GM12878 (cell line): ENCODE results near the gene TTLL8. TPM values are rescaled to one million over a fixed set of nuclear protein-coding genes. Genes with fewer than 3 reads are reported as not detected.

Experiments
- ATAC-seq: fragments of 200-7000 bp; cut with Tn5 transposase; 3 replicates; pipeline ENCODE4 v1.9.1; 2020; ENCODE audit warnings: mild to moderate bottlenecking, moderate library complexity
- BruUV-seq: library from RNA; stranded (reverse); fragments of 400-500 nt; replicated peaks from 2 replicates; lab custom pipeline; 2021; lab: Mats Ljungman, UMichigan
- CTCF ChIA-PET: fragments of 300-600 bp; sonication (Branson Sonifier 250); formaldehyde crosslinking; extraction: SDS; loops from one replicate; lab custom pipeline; 2021; ENCODE audit warnings: inconsistent platforms; lab: Yijun Ruan, JAX
- POLR2A ChIA-PET: fragments of 350-600 bp; formaldehyde crosslinking; extraction: SDS; loops from one replicate; lab custom pipeline; 2021; ENCODE audit warnings: inconsistent platforms; lab: Charles Lee
- RAD21 ChIA-PET: fragments of 300-600 bp; sonication (Branson Sonifier 250); formaldehyde crosslinking; loops from one replicate; lab custom pipeline; 2023; ENCODE audit warnings: antibody characterized with exemption; ENCODE audit not compliant: unreplicated experiment; lab: Charles Lee
- SMC1A ChIA-PET: fragments of 300-600 bp; sonication (Branson Sonifier 250); formaldehyde crosslinking; loops from one replicate; lab custom pipeline; 2023; ENCODE audit not compliant: unreplicated experiment, uncharacterized antibody; lab: Charles Lee
- DNase-seq: peaks from one replicate; pipeline ENCODE4 v3.0.0-alpha.2; 2011; ENCODE audit warnings: low read depth, low spot score
- FAIRE-seq: peaks from 3 replicates; lab custom pipeline; 2011; peaks lifted over from hg19 to GRCh38; lab: Jason Lieb, UNC
- H2AFZ ChIP-seq: 2 replicates; pipeline ENCODE4 v1.6.0; 2011; ENCODE audit warnings: low read depth, low read length, control low read depth; ENCODE audit not compliant: control insufficient read depth
- H3K27ac ChIP-seq: 2 replicates; pipeline ENCODE4 v1.5.1; 2011; ENCODE audit warnings: control low read depth; ENCODE audit not compliant: control insufficient read depth, insufficient read depth
- H3K27me3 ChIP-seq, 2 experiments: replicated peaks in 1 of 2; 2 replicates each; pipeline versions ENCODE4 v1.6.0 to v1.6.1; 2011; ENCODE audit warnings: low read length in 1 of 2; ENCODE audit not compliant: control insufficient read depth in 2 of 2, insufficient read depth in 2 of 2
- H3K36me3 ChIP-seq, 2 experiments: 2 replicates each; pipeline ENCODE4 v1.5.1; 2011; ENCODE audit warnings: low read length in 1 of 2; ENCODE audit not compliant: control insufficient read depth in 2 of 2, insufficient read depth in 2 of 2
- H3K4me1 ChIP-seq: 2 replicates; pipeline ENCODE4 v1.6.1; 2011; ENCODE audit warnings: mild to moderate bottlenecking, low read length, moderate library complexity, mixed read lengths; ENCODE audit not compliant: control insufficient read depth, insufficient read depth
- H3K4me2 ChIP-seq: 2 replicates; pipeline ENCODE4 v1.6.0; 2011; ENCODE audit warnings: control low read depth; ENCODE audit not compliant: control insufficient read depth, insufficient read depth
- H3K4me3 ChIP-seq: fragments of 200-600 bp; sonication (generic); 2 replicates; pipeline ENCODE4 v1.5.1; 2016
- H3K79me2 ChIP-seq: 2 replicates; pipeline ENCODE4 v1.6.0; 2011; ENCODE audit warnings: low read length; ENCODE audit not compliant: control insufficient read depth, insufficient read depth
- H3K9ac ChIP-seq: 2 replicates; pipeline ENCODE4 v1.8.0; 2011; ENCODE audit warnings: low read length, control low read depth, mixed read lengths; ENCODE audit not compliant: control insufficient read depth, insufficient read depth
- H3K9me3 ChIP-seq: replicated peaks from 3 replicates; pipeline ENCODE4 v1.5.1; 2011; ENCODE audit warnings: mild to moderate bottlenecking, low read length; ENCODE audit not compliant: control insufficient read depth, insufficient read depth
- H4K20me1 ChIP-seq: 2 replicates; pipeline ENCODE4 v1.6.0; 2011; ENCODE audit not compliant: control insufficient read depth, insufficient read depth
- GABPA ChIP-seq: IDR thresholded peaks from 2 replicates; pipeline ENCODE4 v1.6.1; 2014; ENCODE audit warnings: antibody characterized with exemption, low read depth, mild to moderate bottlenecking, inconsistent platforms
- MEF2B ChIP-seq: fragments of 450-650 bp; IDR thresholded peaks from 2 replicates; pipeline ENCODE4 v1.6.1; 2018; ENCODE audit warnings: mild to moderate bottlenecking, moderate library complexity; ENCODE audit not compliant: partially characterized antibody, poor library complexity, severe bottlenecking
- MTA2 ChIP-seq: fragments of 450-650 bp; IDR thresholded peaks from 2 replicates; pipeline ENCODE4 v1.6.1; 2016; ENCODE audit warnings: low read depth, mild to moderate bottlenecking, moderate library complexity
- MYB ChIP-seq: fragments of 150-350 bp; IDR thresholded peaks from 2 replicates; pipeline ENCODE4 v1.6.1; 2014; ENCODE audit warnings: mild to moderate bottlenecking, low read depth, low read length, borderline replicate concordance
- PAX8 ChIP-seq: fragments of 450-650 bp; IDR thresholded peaks from 2 replicates; pipeline ENCODE4 v1.6.1; 2017; ENCODE audit warnings: mild to moderate bottlenecking, moderate library complexity
- POLR2AphosphoS5 ChIP-seq: IDR thresholded peaks from 2 replicates; pipeline ENCODE4 v1.6.1; 2011; ENCODE audit warnings: mild to moderate bottlenecking, low read length, inconsistent platforms
- SMC3 ChIP-seq: IDR thresholded peaks from 2 replicates; pipeline ENCODE4 v1.6.1; 2011; ENCODE audit warnings: low read length, improper control_type of control experiment, borderline replicate concordance
- WGBS: methylation state at CpG from one replicate; pipeline ENCODE4 v1.1.6; 2016; ENCODE audit warnings: low lambda C conversion rate; ENCODE audit not compliant: insufficient replicate concordance, insufficient coverage; ENCODE audit errors: missing lambda C conversion rate; 5-methylcytosine and 5-hydroxymethylcytosine counted together
- in situ Hi-C: fragments of 300-500 bp; cut with MboI; formaldehyde crosslinking; loops from 9 replicates; pipeline ENCODE4 v1.14.3; 2018; ENCODE audit warnings: mixed read lengths
- intact Hi-C: fragments of 100-400 bp; cut with micrococcal nuclease; formaldehyde crosslinking; loops from one replicate; pipeline ENCODE4 v1.14.2; 2022; ENCODE audit not compliant: unreplicated experiment
- polyA plus RNA-seq, 11 experiments: library from polyadenylated mRNA; depleted of rRNA in 4 of 11; unstranded in 6 of 11; stranded (reverse) in 5 of 11; fragments of >200 nt; fragmentation: Nextera tagmentation in 4 of 11; fragmentation: Illumina TruSeq in 1 of 11; extraction: Ambion mirVana in 4 of 11; extraction: Trizol in 1 of 11; gene quantifications; 1 replicate in 1 of 11; 2 replicates in 10 of 11; pipeline versions ENCODE4 v1.2.1 to v1.2.3, GENCODE V29; 2011 to 2016; ENCODE audit warnings: inconsistent platforms in 2 of 11, missing spikeins in 2 of 11, low read depth in 1 of 11
- total RNA-seq, 4 experiments: library from RNA; depleted of rRNA in 3 of 4; stranded (reverse); fragments of >200 nt in 3 of 4; fragmentation: Illumina TruSeq in 1 of 4; extraction: Trizol in 1 of 4; gene quantifications; 2 replicates each; pipeline versions ENCODE4 v1.2.1 to v1.2.3, GENCODE V29; 2013 to 2021
- TF ChIP-seq, protein P1 (sequence below): IDR thresholded peaks from 2 replicates; pipeline ENCODE4 v1.6.1; 2011; ENCODE audit warnings: low read depth, mild to moderate bottlenecking, low read length, moderate library complexity, borderline replicate concordance; ENCODE audit errors: extremely low read depth

TTLL8 gene
- total and polyA plus RNA-seq, 10 of the 15 experiments (the other 5 are each of a cell fraction or from before 2014, with no cell fraction given) = not detected

DNA sequence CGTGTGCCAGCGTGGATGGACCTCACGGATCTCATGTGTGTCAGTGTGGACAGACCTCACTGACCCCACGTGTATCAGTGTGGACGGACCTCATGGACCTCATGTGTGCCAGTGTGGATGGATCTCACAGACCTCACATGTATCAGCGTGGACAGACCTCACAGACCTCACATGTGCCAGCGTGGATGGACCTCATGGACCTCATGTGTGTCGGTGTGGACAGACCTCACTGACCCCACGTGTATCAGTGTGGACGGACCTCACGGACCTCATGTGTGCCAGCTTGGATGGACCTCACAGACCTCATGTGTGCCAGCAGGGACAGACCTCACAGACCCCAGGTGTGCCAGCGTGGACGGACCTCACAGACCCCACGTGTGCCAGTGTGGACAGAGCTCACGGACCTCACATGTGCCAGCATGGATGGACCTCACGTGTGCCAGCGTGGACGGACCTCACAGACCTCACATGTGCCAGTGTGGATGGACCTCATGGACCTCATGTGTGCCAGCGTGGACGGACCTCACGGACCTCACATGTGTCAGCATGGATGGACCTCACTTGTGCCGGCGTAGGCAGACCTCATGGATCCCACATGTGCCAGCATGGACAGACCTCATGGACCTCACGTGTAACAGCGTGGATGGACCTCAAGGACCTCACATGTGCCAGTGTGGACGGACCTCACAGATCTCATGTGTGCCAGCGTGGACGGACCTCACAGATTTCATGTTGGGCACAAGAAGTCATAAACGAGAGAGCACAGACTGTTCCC, 18.2 kb downstream of the TTLL8 start:
- ChIA-PET POLR2A (no interaction called here), SMC1A (no interaction called here), RAD21 (no interaction called here), CTCF (no interaction called here)
- intact Hi-C loops = no loop called here
- in situ Hi-C loops = loop anchor here (25.0 kb wide), 1 partner anchor 703 kb away; no protein-coding TSS in a partner anchor
- H3K9ac ChIP-seq = no peak overlapping the region
- no peaks in the 10 kb centered on the region for H3K4me1 ChIP-seq
- TF ChIP-seq MEF2B (no peak), PAX8 (no peak), POLR2AphosphoS5 (no peak), GABPA (no peak), MYB (no peak), MTA2 (no peak), SMC3 (no peak)
- TF ChIP-seq, protein P1, sequence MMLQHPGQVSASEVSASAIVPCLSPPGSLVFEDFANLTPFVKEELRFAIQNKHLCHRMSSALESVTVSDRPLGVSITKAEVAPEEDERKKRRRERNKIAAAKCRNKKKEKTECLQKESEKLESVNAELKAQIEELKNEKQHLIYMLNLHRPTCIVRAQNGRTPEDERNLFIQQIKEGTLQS = no peak
- no peak overlapping the region for H3K4me2 ChIP-seq
- no TSS peak for BruUV-seq
- H3K27me3 ChIP-seq = peaks cover 0 to 4% of the 10 kb centered on the region in 2 experiments; a peak in 1 of 4 replicates
- no peaks in the 10 kb centered on the region; the same call in 2 of the 3 replicates for H3K9me3 ChIP-seq
- H4K20me1 ChIP-seq = no peaks in the 10 kb centered on the region
- ATAC-seq = no peak
- no peaks in the 10 kb centered on the region for H3K79me2 ChIP-seq
- no peak overlapping the region for H2AFZ ChIP-seq
- 36% methylated on average over 26 of the region's 29 CpGs for WGBS
- no peak for DNase-seq
- H3K4me3 ChIP-seq = no peak overlapping the region
- H3K36me3 ChIP-seq = no peaks in the 10 kb centered on the region
- no peak overlapping the region for H3K27ac ChIP-seq
- FAIRE-seq = no peak
